DND-41 (cell line): Measurements from ENCODE around the gene CCDC106.
A peak's percentile ranks its signal among the peaks of the same experiment; 100 is the strongest.

Source experiments
- ATAC-seq: fragments of 200-7000 bp; cut with Tn5 transposase; 3 replicates; pipeline ENCODE4 v1.9.1; 2021; ENCODE audit warnings: low read depth; ENCODE audit not compliant: insufficient read depth
- DNase-seq: peaks from one replicate; pipeline ENCODE4 v3.0.0-alpha.2; 2020
- H2AFZ ChIP-seq: 2 replicates; pipeline ENCODE4 v1.6.0; 2012; ENCODE audit warnings: low read depth, low read length
- H3K27ac ChIP-seq: 2 replicates; pipeline ENCODE4 v1.5.1; 2012; ENCODE audit warnings: low read length, inconsistent platforms
- H3K27me3 ChIP-seq: fragments of 200-600 bp; sonication (generic); 2 replicates; pipeline ENCODE4 v1.6.0; 2012; ENCODE audit warnings: low read length, mild to moderate bottlenecking, inconsistent platforms; ENCODE audit not compliant: insufficient read depth, poor library complexity
- H3K36me3 ChIP-seq: 2 replicates; pipeline ENCODE4 v1.5.1; 2012; ENCODE audit warnings: low read length, inconsistent platforms; ENCODE audit not compliant: insufficient read depth
- H3K4me1 ChIP-seq: 2 replicates; pipeline ENCODE4 v1.5.1; 2012; ENCODE audit warnings: mild to moderate bottlenecking, low read length; ENCODE audit not compliant: insufficient read depth
- H3K4me2 ChIP-seq: 2 replicates; pipeline ENCODE4 v1.6.0; 2012; ENCODE audit warnings: mild to moderate bottlenecking, moderate library complexity, low read length, inconsistent platforms; ENCODE audit not compliant: insufficient read depth
- H3K4me3 ChIP-seq, 2 experiments: fragments of 200-600 bp in 1 of 2; shearing (Covaris generic) in 1 of 2; 2 replicates each; pipeline ENCODE4 v1.5.1; 2012 to 2016; ENCODE audit warnings: inconsistent platforms in 2 of 2, low read length in 2 of 2, mild to moderate bottlenecking in 2 of 2, low read depth in 1 of 2, moderate library complexity in 1 of 2
- H3K79me2 ChIP-seq: 2 replicates; pipeline ENCODE4 v1.6.0; 2012; ENCODE audit warnings: low read length, inconsistent platforms; ENCODE audit not compliant: insufficient read depth
- H3K9ac ChIP-seq: 2 replicates; pipeline ENCODE4 v1.6.0; 2012; ENCODE audit warnings: low read depth, mild to moderate bottlenecking, inconsistent platforms, low read length, moderate library complexity
- H3K9me3 ChIP-seq: 2 replicates; pipeline ENCODE4 v1.5.1; 2012; ENCODE audit warnings: low read length, moderate library complexity, mild to moderate bottlenecking, inconsistent platforms; ENCODE audit not compliant: insufficient read depth, severe bottlenecking
- H4K20me1 ChIP-seq: 2 replicates; pipeline ENCODE4 v1.6.0; 2012; ENCODE audit warnings: low read length; ENCODE audit not compliant: insufficient read depth
- EZH2 ChIP-seq: IDR thresholded peaks from 3 replicates; pipeline ENCODE4 v1.6.1; 2012; ENCODE audit warnings: borderline replicate concordance, low read depth, mild to moderate bottlenecking, moderate library complexity, low read length, inconsistent platforms; ENCODE audit not compliant: severe bottlenecking
- TF ChIP-seq, protein P1 (sequence below): IDR thresholded peaks from 2 replicates; pipeline ENCODE4 v1.5.1; 2012; ENCODE audit warnings: borderline replicate concordance, low read length, moderate library complexity, mild to moderate bottlenecking; ENCODE audit not compliant: poor library complexity, severe bottlenecking; ENCODE audit errors: extremely low read depth

CCDC106 gene

GRCh38 chr19:55672418-55672817, 24.4 kb downstream of the CCDC106 start:
- Histone ChIP-seq H3K4me3 (no peak overlapping the region), H3K9ac (no peak overlapping the region), H3K4me1 (peaks cover 55% of the 10 kb centered on the region), H3K79me2 (peaks cover 87% of the 10 kb centered on the region), H3K4me2 (no peak overlapping the region), H3K27me3 (no peaks in the 10 kb centered on the region), H2AFZ (no peak overlapping the region), H3K27ac (no peak overlapping the region), H3K36me3 (peaks cover 69% of the 10 kb centered on the region), H3K9me3 (no peaks in the 10 kb centered on the region), H4K20me1 (peaks cover 75% of the 10 kb centered on the region)
- DNase-seq: no peak
- TF ChIP-seq EZH2: no peak
- TF ChIP-seq, protein P1, sequence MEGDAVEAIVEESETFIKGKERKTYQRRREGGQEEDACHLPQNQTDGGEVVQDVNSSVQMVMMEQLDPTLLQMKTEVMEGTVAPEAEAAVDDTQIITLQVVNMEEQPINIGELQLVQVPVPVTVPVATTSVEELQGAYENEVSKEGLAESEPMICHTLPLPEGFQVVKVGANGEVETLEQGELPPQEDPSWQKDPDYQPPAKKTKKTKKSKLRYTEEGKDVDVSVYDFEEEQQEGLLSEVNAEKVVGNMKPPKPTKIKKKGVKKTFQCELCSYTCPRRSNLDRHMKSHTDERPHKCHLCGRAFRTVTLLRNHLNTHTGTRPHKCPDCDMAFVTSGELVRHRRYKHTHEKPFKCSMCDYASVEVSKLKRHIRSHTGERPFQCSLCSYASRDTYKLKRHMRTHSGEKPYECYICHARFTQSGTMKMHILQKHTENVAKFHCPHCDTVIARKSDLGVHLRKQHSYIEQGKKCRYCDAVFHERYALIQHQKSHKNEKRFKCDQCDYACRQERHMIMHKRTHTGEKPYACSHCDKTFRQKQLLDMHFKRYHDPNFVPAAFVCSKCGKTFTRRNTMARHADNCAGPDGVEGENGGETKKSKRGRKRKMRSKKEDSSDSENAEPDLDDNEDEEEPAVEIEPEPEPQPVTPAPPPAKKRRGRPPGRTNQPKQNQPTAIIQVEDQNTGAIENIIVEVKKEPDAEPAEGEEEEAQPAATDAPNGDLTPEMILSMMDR: no peak
- no peak for ATAC-seq

DNA sequence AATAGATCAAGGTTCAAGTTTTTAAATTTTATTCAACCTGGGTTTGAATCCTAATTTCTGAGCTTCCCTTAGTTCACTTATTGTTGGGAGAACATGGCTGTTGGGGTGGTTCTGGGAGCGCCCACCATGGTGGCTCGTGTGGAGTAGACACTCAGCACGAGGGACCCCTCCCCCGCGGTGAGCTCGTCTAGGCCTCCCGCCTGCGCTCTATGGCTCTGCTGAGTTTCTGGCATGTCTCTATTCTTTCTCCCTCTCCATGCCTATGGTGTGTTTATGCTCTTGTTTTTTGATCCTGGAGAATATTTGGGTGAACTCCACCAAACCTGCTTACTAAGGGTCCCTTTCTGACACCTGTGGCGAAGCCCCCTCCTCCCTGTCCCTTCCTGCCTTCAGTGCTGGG, 25.5 kb downstream of the CCDC106 start:
- peaks cover 75% of the 10 kb centered on the region for H4K20me1 ChIP-seq
- TF ChIP-seq, protein P1: no peak
- no peak for TF ChIP-seq EZH2
- no peak overlapping the region; the same call in 1 of the 2 replicates for H3K27ac ChIP-seq
- H3K9ac ChIP-seq: no peak overlapping the region
- H3K4me2 ChIP-seq: peak overlapping the region; percentile 41; the same call in 1 of the 2 replicates
- H3K36me3 ChIP-seq: peaks cover 69% of the 10 kb centered on the region
- no peak overlapping the region for H2AFZ ChIP-seq
- H3K9me3 ChIP-seq: no peaks in the 10 kb centered on the region
- ATAC-seq: no peak
- no peak overlapping the region for H3K4me3 ChIP-seq
- H3K4me1 ChIP-seq: peaks cover 64% of the 10 kb centered on the region
- no peak for DNase-seq
- peaks cover 87% of the 10 kb centered on the region for H3K79me2 ChIP-seq
- no peaks in the 10 kb centered on the region for H3K27me3 ChIP-seq

- Histone ChIP-seq H3K27me3 (no peaks in the 10 kb centered on the region), H3K9me3 (no peaks in the 10 kb centered on the region), H3K79me2 (peaks cover 87% of the 10 kb centered on the region), H4K20me1 (peaks cover 75% of the 10 kb centered on the region), H3K36me3 (peaks cover 69% of the 10 kb centered on the region), H3K9ac (no peak overlapping the region), H3K27ac (no peak overlapping the region; the same call in 1 of the 2 replicates), H3K4me3 (no peak overlapping the region), H3K4me1 (peaks cover 64% of the 10 kb centered on the region), H2AFZ (no peak overlapping the region), H3K4me2 (peak overlapping the region; percentile 94; the same call in 1 of the 2 replicates)
- no peak for ATAC-seq
- TF ChIP-seq, protein P1: no peak
- no peak for TF ChIP-seq EZH2
- DNase-seq: no peak
Observed at GRCh38 chr19:55673889-55674288, 25.9 kb downstream of the CCDC106 start.
